IPS-18c (cell line): Measurements from ENCODE around the gene FAM210B.
"Not testable (repeated sequence)": the region's sequence is repeated elsewhere in the genome, so short reads cannot be mapped to it uniquely, and the experiment has no call there.

Experiments used
- H3K4me3 ChIP-seq: 2 replicates; pipeline ENCODE4 v1.7.0; 2013; ENCODE audit warnings: low read depth, mild to moderate bottlenecking, low read length, moderate library complexity; ENCODE audit not compliant: insufficient read depth
- H3K9me3 ChIP-seq: one replicate; pipeline ENCODE4 v1.6.1; 2013; ENCODE audit warnings: mild to moderate bottlenecking, low read length, moderate library complexity; ENCODE audit not compliant: control insufficient read depth, insufficient read depth

FAM210B gene

DNA sequence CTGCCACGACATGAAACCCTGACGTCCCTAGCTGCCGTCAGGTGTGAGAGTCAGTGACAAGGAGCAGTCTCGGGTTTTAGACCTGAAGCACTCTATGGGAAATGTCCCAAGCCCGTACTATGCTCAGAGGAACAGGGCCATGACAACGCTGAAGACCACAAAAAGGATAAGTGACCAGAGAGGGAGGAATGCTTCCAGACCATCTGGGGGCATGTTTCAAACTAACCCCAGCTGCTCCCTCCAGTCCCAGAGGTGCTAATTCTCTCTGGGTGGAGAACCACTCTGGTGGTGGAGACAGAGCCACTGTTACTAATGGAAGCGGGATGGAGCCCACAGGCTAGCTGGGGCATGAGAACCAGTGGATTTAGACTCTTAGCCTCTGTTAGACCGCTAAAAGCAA lies 24.6 kb downstream of the FAM210B start:
- no peaks in the 10 kb centered on the region for H3K9me3 ChIP-seq
- H3K4me3 ChIP-seq = no peak overlapping the region

DNA sequence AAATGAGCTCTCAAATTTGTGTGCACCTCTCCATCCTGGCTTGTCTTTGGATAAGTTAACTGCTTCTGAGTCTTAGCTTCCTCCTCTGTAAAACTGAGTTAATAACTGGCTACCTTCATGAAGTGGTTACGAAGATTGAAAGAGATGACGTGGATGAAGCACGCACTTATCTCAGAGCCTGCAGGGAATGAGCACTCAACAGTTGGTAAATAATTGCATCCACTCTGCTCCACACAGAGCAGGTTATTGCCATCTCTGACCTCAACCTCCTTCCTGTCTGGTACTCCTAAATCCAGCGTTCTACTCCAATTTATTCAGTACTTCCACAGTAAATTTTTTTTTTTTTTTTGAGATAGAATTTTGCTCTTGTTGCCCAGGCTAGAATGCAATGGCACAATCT lies 26.4 kb downstream of the FAM210B start:
- no peak overlapping the region for H3K4me3 ChIP-seq
- H3K9me3 ChIP-seq = no peaks in the 10 kb centered on the region

DNA sequence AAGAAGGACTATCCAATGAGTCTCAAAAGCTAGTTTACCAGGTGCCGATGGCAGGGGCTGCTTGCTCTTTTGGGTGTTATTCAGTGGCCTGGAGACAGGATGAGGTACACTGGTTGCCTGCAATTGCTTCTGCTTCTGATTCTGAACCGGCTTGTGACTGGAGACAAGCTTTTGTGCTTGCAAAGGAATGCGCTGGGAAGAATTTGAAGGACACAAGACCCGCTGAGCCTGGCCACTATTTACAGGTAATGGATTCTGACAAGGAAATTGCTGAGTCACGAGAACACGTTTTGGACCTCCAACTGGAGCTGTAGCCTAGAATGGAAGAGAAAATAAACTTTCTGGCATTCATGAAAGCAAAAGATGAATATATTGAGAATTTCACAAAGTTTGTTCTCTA lies 27.4 kb downstream of the FAM210B start:
- Histone ChIP-seq H3K9me3 (no peaks in the 10 kb centered on the region), H3K4me3 (no peak overlapping the region)

- H3K4me3 ChIP-seq = no peak overlapping the region
- H3K9me3 ChIP-seq = no peaks in the 10 kb centered on the region
Observed at GRCh38 chr20:56388882-56389281, 30.1 kb downstream of the FAM210B start.

DNA sequence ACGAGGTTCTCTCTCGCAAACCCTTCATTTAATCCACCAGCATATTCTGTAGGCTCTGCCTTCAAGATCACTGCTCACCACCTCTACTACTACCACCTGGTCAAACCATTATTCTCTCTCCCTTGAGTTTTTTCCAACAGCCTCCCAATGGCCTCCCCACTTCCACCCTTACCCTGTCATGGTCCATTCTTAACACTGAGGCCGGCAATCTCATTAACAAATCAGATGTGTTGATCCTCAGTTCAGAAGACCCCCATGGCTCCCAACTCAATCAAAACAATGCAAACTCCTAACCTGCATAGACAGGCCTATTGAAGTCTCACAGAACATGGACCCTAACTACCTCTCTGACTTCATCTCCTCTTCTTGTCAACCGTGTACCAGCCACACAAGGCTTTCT lies 31.0 kb downstream of the FAM210B start:
- Histone ChIP-seq H3K4me3 (no peak overlapping the region), H3K9me3 (no peaks in the 10 kb centered on the region)

GRCh38 chr20:56390396-56390795 lies 31.6 kb downstream of the FAM210B start:
- peak overlapping the region; percentile 95; the same call in 1 of the 2 replicates for H3K4me3 ChIP-seq
- not testable (repeated sequence) for H3K9me3 ChIP-seq

DNA sequence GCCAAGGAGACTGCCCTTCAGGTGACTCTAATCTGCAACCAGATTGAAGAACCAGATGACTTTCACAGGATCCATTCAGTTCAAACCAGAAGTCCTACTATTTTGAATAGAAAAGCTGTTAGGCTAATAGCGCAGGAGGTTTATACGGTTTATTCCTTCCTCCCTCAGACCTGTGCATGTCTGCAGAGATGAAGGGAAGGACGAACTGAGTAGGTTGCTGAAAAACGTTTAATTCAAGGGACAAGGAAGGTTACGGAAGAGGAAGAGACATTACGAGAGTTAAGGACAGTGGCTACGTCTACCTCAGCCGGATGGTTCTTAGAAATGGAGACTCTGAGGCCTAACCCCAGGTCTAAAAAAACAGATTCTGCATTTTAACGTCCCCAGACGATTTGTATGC lies 32.3 kb downstream of the FAM210B start:
- H3K9me3 ChIP-seq = no peaks in the 10 kb centered on the region
- peak overlapping the region; percentile 95 for H3K4me3 ChIP-seq

GRCh38 chr20:56391596-56392131 lies 32.9 kb downstream of the FAM210B start:
- Histone ChIP-seq H3K4me3 (peak overlapping the region; percentile 95), H3K9me3 (no peaks in the 10 kb centered on the region)

GRCh38 chr20:56392132-56392880 lies 33.5 kb downstream of the FAM210B start, which contains the start of the genes AURKA and CSTF1:
TSS of gene AURKA (minus strand) at chr20:56392215. CDS start at chr20:56388197, 4,018 bp downstream.
TSS of gene CSTF1 (plus strand) at chr20:56392645. CDS start at chr20:56395553, 2,908 bp downstream.
- H3K4me3 ChIP-seq = peak within 1 kb of the TSS; percentile 95

GRCh38 chr20:56392881-56393482 lies 34.2 kb downstream of the FAM210B start:
- no peaks in the 10 kb centered on the region for H3K9me3 ChIP-seq
- H3K4me3 ChIP-seq = peak overlapping the region; percentile 95

More at GRCh38 chr20:56392132-56392880, 33.5 kb downstream of the FAM210B start, which contains the start of the genes AURKA and CSTF1:
- H3K9me3 ChIP-seq = no peaks in the 10 kb centered on the region

GRCh38 chr20:56393653-56394052 lies 34.9 kb downstream of the FAM210B start:
- peak overlapping the region; percentile 95 for H3K4me3 ChIP-seq
- H3K9me3 ChIP-seq = no peaks in the 10 kb centered on the region

- H3K9me3 ChIP-seq = no peaks in the 10 kb centered on the region
- H3K4me3 ChIP-seq = no peak overlapping the region
Observed at GRCh38 chr20:56395166-56395565, 36.4 kb downstream of the FAM210B start.

- no peak overlapping the region for H3K4me3 ChIP-seq
- no peaks in the 10 kb centered on the region for H3K9me3 ChIP-seq
Observed at GRCh38 chr20:56400001-56400640, 41.3 kb downstream of the FAM210B start.

DNA sequence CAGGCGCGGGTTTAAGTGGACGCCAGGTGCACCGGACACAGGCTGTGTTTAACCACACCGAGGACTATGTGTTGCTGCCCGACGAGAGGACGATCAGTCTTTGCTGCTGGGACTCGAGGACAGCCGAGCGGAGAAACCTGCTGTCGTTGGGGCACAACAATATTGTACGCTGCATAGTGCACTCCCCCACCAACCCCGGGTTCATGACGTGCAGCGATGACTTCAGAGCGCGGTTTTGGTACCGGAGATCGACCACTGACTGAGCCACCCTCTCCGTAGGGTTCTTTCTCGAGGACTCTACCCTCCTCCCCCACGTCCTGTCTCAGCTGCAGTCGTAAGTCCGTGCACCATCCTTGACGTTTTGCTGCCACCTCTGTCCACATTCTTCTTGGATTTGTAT lies 44.7 kb downstream of the FAM210B start:
- Histone ChIP-seq H3K4me3 (no peak overlapping the region), H3K9me3 (no peaks in the 10 kb centered on the region)

GRCh38 chr20:56405356-56405755 lies 46.6 kb downstream of the FAM210B start:
- H3K9me3 ChIP-seq, H3K4me3 ChIP-seq: not testable (repeated sequence)

DNA sequence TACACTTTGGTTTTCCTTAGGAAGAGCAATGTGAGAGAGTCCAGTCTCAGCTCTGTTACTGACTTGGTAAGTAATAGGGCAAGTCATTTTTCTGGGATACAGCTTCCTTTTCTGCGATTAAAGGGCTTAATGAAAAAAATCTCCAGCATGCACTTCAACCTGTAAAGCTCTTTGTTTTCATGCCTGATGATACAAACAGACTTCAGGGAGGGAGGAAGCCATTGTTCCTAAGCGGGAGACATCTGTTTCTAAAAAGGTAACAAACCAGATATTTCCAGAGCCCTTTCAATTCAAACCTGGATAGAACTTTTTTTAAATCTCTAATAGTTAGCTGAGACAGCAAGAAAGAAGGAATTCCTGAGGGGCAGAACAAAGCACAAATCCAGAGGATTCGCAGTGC lies 48.1 kb downstream of the FAM210B start:
- no peak overlapping the region for H3K4me3 ChIP-seq
- no peaks in the 10 kb centered on the region for H3K9me3 ChIP-seq

- no peaks in the 10 kb centered on the region for H3K9me3 ChIP-seq
- H3K4me3 ChIP-seq = no peak overlapping the region
Observed at GRCh38 chr20:56409521-56409920, 50.7 kb downstream of the FAM210B start.

GRCh38 chr20:56409956-56410355 lies 51.2 kb downstream of the FAM210B start:
- H3K9me3 ChIP-seq = no peaks in the 10 kb centered on the region
- no peak overlapping the region for H3K4me3 ChIP-seq
